Stimulated activated CD4-positive, alpha-beta T cell treated with anti-CD3 and anti-CD28 coated beads, Interleukin-4, amount 100 ng/mL, for 24 hours (primary cell): ENCODE results near the gene MCC.
"Not testable (repeated sequence)": the region's sequence is repeated elsewhere in the genome, so short reads cannot be mapped to it uniquely, and the experiment has no call there.

Experiments used
- DNase-seq: peaks from one replicate; pipeline ENCODE4 v3.0.0-alpha.2; 2020

MCC gene

DNA sequence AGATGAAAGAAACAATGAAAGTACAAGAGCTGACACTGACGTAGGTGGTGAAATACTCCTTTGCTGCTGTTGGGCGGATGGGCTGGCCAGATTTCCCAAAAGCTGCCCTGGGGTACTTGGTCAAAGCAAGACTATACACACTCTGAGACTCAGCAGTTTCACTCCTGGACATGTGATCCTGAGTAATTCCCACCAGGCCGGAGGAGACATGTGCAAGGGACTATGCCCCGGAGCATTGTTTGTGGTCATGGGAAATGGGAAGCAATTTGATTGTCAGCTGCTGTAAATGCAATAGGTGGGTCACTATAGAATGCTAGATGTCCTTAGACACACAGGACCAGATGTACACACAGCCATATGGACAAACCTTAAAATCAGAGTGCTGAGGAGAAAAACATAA, 395.6 kb downstream of the MCC start:
- DNase-seq = no peak

- no peak for DNase-seq
These were observed 396.6 kb downstream of the MCC start for GRCh38 chr5:113091622-113092021.

- DNase-seq = no peak
These were observed 397.7 kb downstream of the MCC start for GRCh38 chr5:113090336-113091106.

GRCh38 chr5:113089653-113090335, 398.5 kb downstream of the MCC start:
- no peak for DNase-seq

DNA sequence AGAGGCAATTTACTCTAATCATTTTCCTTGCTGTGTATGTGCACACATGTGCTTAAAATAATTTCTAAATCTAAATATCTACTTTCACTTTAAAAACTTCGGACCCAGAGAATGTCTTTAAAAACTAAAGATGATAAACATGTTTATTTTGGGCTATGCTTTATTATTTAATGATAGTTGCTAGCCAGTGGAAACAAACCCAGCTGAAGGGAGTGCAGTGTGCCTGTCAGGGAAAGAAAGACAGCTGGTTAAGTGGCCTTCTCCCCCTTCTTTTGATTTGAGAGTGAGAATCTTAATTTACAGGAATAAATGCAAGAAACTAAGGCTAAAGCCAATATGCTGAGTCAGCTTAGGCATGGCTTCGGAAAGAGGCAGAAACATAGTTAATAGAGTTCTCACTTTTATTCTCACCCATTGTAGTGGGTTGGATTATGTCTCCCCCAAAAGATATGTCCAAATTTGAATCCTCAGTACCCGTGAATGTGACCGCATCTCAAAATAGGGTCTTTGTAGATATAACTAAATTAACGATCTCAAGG, 400.2 kb downstream of the MCC start:
- DNase-seq = no peak

- no peak for DNase-seq
These were observed 402.3 kb downstream of the MCC start for GRCh38 chr5:113085880-113086409.

DNA sequence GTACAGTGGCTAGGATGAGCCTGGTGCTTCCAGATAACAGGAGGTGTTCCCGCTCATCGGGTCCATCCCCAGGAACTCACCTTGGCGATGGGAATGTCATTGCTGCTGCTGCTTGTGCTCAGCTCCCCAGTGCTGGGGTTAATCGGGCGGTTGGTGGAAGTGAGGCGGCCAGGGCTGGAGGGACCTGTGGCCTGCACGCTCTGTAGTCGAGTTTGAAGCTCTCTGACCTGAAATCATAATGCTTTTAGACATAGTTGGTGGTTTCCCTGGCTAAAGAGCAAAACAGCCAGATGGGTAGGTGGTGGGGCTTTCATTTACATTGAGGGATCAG, 403.2 kb downstream of the MCC start:
- DNase-seq = no peak

DNA sequence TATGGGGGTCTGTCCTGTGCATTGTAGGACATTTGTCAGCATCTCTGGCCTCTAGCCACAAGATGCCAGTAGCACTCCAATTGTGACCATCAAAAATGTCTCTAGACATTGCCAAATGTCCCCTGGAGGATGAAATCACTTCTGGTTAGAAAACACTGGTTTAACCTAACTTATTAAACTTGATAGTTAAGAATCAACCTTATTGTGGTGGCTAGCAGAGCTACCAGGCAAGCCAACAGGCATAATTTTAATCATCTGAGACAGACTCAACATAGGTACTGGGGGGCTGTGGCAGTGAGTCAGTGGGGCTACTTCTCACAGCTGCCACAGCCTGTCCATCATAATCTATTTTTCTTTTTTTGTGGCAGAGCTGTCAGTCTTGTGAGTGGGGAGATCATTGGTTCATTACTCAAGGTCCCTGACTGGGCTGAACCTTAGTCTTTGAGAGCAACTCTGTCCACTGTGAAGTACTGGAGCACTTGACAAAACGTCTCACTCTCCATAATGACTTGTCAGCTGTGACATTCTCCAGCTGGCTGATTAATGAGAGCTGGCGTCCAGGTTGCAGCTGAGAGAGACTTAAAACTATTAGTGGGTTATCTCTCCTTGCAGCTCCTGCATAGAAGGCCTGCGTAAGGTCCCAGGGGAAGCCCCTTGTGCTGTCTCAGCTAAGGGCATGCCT, 403.7 kb downstream of the MCC start:
- DNase-seq = no peak

GRCh38 chr5:113083481-113083880, 404.8 kb downstream of the MCC start:
- DNase-seq = no peak

GRCh38 chr5:113082547-113082905, 405.7 kb downstream of the MCC start:
- no peak for DNase-seq

- DNase-seq = no peak
These were observed 406.2 kb downstream of the MCC start for GRCh38 chr5:113081881-113082546.

- no peak for DNase-seq
These were observed 407.0 kb downstream of the MCC start for GRCh38 chr5:113081091-113081839.

DNA sequence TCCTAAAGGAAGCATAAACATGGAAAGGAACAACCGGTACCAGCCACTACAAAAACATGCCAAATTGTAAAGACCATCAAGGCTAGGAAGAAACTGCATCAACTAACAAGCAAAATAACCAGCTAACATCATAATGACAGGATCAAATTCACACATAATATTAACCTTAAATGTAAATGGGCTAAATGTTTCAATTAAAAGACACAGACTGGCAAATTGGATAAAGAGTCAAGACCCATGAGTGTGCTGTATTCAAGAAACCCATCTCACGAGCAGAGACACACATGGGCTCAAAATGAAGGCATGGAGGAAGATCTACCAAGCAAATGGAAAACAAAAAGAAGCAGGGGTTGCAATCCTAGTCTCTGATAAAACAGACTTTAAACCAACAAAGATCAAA, 411.6 kb downstream of the MCC start:
- not testable (repeated sequence) for DNase-seq

GRCh38 chr5:113075019-113075418, 413.2 kb downstream of the MCC start:
- no peak for DNase-seq

- DNase-seq = peak; percentile 9
These were observed 414.6 kb downstream of the MCC start for GRCh38 chr5:113073629-113074034.

DNA sequence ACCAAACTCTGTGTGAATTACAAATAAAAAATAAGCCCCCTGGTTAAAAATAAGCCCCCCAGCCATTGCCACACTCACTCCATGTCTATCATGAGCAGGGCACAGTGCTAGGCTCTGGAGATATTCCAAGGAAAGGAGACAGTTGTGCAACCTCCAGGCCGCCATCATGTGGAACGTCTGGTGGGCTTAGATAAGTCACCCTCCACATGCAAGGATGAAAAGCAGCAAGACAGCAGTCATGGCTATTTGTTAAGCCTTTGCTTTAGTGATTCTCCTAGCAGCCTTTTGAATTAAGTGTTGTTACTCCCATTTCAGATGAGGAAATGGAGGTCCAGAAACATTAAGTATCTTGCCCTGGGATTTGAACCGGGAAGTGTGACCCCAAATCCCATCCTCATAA, 416.9 kb downstream of the MCC start:
- no peak for DNase-seq

- DNase-seq = no peak
These were observed 417.4 kb downstream of the MCC start for GRCh38 chr5:113070901-113071300.

DNA sequence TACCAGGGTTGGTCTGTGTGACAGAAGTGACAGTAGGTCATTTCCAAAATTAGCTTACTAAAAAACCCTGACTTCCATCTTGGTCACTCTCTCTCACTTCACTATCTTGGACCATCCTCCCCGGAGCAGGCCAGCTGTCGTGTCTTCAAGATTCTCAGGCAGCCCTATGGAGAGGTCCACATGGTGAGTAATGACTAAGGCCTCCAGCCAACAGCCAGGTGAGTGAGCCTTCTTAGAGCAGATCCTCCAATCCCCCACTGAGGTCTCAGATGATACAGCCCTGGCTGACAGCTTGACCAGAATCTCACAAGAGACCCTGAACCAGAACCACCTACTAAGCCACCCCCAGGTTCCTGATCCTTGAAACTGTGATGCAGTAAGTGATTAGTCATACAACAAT, 419.7 kb downstream of the MCC start:
- DNase-seq = no peak

DNA sequence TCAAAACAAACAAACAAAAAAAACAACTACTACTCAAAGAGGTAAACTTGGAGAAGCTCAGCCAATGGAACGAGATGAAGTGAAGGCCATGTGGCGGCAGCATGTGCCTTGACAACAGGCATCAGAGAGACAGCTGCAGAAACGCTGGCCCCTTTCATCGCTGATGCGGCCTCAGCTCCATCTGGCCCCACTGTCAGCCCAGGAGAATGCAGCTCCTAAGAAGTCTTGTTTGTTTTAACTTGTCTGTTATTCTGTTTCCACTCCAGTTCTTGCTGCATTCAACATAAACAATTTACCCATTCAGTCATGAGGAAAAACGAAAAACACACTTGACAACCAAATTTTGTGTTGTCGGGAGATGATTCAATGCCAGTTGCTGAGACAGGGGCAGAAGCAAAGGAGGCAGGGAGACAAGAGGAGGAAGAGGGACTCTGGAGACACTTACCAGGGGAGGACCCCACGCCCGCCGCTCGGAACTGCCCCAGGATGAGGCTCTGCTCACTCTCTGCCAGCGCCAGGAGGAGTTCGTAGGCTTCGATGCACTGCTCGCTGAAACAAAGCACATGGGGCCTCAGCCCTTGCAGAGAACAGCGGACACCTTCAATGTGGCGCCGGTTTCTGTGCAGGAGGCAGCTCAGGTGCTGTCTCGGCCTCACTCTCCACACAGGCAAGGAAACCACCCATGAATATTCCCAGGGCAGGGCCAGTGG, 420.5 kb downstream of the MCC start:
- no peak for DNase-seq

GRCh38 chr5:113065626-113066025, 422.6 kb downstream of the MCC start:
- DNase-seq = no peak

DNA sequence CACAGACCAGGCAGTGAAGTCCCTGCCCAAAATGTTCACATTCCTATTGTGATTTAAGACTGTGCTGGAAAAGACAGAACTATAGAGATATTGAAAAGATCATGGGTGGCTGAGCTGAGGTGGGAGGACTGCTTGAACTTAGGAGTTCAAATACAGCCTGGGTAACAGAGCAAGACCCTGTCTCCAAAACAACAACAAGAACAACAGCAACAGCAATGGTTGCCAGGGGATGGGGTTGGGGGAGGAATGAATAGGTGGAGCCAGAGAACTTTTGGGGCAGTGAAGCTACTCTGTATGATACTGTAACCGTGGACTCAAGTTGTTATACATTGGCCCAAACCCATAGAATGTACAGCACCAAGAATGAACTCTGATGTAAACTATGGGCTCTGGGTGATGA, 423.4 kb downstream of the MCC start:
- DNase-seq = no peak

DNA sequence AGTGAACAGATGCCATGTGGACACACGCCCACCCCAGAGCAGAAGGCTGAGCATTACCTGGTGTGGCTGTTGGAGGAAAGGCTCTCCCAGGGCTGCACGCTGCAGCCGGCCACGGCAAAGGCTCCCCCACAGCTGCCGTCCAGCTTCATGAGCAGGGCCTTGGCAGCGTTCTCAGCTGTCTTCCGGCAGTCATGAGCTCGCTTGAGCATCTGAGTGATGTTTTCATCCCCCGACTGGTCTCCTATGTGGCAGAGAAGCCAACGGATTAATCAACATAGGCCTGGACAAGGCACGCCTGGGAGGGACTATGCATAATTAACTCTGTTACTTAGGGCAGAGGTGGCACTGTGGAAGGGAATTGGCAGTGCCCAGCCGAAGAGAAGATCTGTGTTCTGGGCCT, 424.3 kb downstream of the MCC start:
- no peak for DNase-seq
